NCI-H1105 treated with DMSO at 0.1 percent for 48 hours (cell line): ENCODE data around the gene PYURF.

Experiments
- DNase-seq: peaks from one replicate; lab custom pipeline; 2025; lab: John Stamatoyannopoulos, UW

Gene PYURF

GRCh38 chr4:88511236-88511635, 12.3 kb downstream of the PYURF start:
- no peak for DNase-seq

GRCh38 chr4:88503344-88503743, 20.2 kb downstream of the PYURF start:
- DNase-seq: no peak

- no peak for DNase-seq
Measured at GRCh38 chr4:88497859-88498409, 25.6 kb downstream of the PYURF start.

GRCh38 chr4:88489100-88489761, 34.3 kb downstream of the PYURF start:
- no peak for DNase-seq

- DNase-seq: no peak
Measured at GRCh38 chr4:88481537-88481936, 42.0 kb downstream of the PYURF start.

- DNase-seq: no peak
Measured at GRCh38 chr4:88478247-88478646, 45.3 kb downstream of the PYURF start.

- no peak for DNase-seq
Measured at GRCh38 chr4:88477229-88477860, 46.2 kb downstream of the PYURF start.
